Measurements from ENCODE around the gene IPMK. TPM values are rescaled to one million over a fixed set of nuclear protein-coding genes. Genes with fewer than 3 reads are reported as not detected.

Gene IPMK
- total and polyA plus RNA-seq, 2 of the 8 experiments (the other 6 are each of a cell fraction or from before 2014, with no cell fraction given), result 1.3 to 7.8 TPM

GRCh38 chr10:58305821-58306220, 38.1 kb upstream of the IPMK start (continued):
- no peak for TF ChIP-seq ATF3 (IDR thresholded peaks at IDR 0.05; ENCODE audit: insufficient read depth, low read depth, low read length)
- no peak for TF ChIP-seq POU5F1 (IDR thresholded peaks at IDR 0.05; ENCODE audit: low read depth, low read length)
- TF ChIP-seq TAF7 (optimal IDR thresholded peaks at IDR 0.05; ENCODE audit: borderline replicate concordance, low read depth, low read length), result no peak
- TF ChIP-seq ASH2L (IDR thresholded peaks at IDR 0.05; ENCODE audit: low read length), result no peak
- no peak for TF ChIP-seq POLR2AphosphoS5 (IDR thresholded peaks at IDR 0.05; ENCODE audit: low read depth, low read length)
- TF ChIP-seq MAFK (IDR thresholded peaks at IDR 0.05; ENCODE audit: low read depth, low read length), result no peak
- no peak for TF ChIP-seq NANOG (IDR thresholded peaks at IDR 0.05; ENCODE audit: insufficient read depth, low read depth, low read length, poor library complexity, severe bottlenecking)

All from H1 (cell line).